ENCODE measurements around the gene AK9.

AK9 gene

DNA sequence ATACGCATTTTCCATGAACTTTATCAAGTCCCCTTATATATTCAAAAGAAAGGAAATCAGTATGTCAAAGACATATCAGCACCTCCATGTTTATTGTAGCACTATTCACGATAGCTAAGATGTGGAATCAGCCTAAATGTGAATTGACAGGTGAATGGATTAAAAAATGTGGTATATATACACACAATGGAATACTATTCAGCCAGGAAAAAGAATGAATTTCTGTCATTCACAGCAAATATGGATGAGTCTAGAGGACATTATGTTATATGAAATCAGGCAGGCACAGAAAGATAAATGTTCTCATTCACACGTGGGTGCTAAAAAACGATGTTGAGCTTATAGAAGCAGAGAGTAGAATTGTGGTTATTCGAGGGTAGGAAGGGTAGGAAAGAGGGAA lies 5.4 kb upstream of the AK9 start:
- ATAC-seq (ENCODE audit: insufficient read depth, low read depth), result no peak
- Histone ChIP-seq H3K9ac (ENCODE audit: low read depth, low read length) (no peak overlapping the region), H3K27ac (ENCODE audit: low read length) (no peak overlapping the region)

DNA sequence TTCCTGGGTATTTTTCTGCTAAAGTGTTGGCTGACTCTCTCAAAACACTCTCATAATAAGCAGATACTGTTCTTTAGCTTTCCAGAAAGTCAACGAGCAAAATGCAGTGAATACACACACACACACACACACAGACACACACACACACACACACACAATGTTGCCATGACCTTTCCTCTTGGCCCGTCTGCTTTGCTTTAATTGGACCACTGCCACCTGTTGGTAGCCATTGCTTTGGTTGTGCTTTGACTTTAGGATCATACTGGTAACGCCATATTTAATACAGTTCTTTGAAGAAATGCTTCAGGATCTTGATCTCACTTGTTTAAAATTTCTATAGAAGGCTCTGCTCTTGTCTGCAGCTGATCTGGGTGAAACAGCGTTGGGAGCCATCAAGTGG lies 4.5 kb upstream of the AK9 start:
- TF ChIP-seq, protein P1, sequence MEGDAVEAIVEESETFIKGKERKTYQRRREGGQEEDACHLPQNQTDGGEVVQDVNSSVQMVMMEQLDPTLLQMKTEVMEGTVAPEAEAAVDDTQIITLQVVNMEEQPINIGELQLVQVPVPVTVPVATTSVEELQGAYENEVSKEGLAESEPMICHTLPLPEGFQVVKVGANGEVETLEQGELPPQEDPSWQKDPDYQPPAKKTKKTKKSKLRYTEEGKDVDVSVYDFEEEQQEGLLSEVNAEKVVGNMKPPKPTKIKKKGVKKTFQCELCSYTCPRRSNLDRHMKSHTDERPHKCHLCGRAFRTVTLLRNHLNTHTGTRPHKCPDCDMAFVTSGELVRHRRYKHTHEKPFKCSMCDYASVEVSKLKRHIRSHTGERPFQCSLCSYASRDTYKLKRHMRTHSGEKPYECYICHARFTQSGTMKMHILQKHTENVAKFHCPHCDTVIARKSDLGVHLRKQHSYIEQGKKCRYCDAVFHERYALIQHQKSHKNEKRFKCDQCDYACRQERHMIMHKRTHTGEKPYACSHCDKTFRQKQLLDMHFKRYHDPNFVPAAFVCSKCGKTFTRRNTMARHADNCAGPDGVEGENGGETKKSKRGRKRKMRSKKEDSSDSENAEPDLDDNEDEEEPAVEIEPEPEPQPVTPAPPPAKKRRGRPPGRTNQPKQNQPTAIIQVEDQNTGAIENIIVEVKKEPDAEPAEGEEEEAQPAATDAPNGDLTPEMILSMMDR (IDR thresholded peaks at IDR 0.05; ENCODE audit: borderline replicate concordance, extremely low read depth, low read length, poor library complexity, severe bottlenecking), result peak; percentile 36
- no peak for TF ChIP-seq EZH2 (IDR thresholded peaks at IDR 0.05; ENCODE audit: borderline replicate concordance, low read depth, low read length, severe bottlenecking)
- no peak overlapping the region for H3K27ac ChIP-seq (ENCODE audit: low read length)
- H3K9ac ChIP-seq (ENCODE audit: low read depth, low read length), result no peak overlapping the region
- peak; percentile 13 for DNase-seq
- no peak overlapping the region for H3K4me2 ChIP-seq (ENCODE audit: insufficient read depth, low read length)
- H3K4me1 ChIP-seq (ENCODE audit: insufficient read depth, low read length), result peaks cover 15% of the 10 kb centered on the region; the same call in 1 of the 2 replicates
- no peaks in the 10 kb centered on the region for H4K20me1 ChIP-seq (ENCODE audit: insufficient read depth, low read length)
- H3K79me2 ChIP-seq (ENCODE audit: insufficient read depth, low read length), result no peaks in the 10 kb centered on the region
- no peaks in the 10 kb centered on the region for H3K36me3 ChIP-seq (ENCODE audit: insufficient read depth, low read length)
- no peaks in the 10 kb centered on the region for H3K27me3 ChIP-seq (ENCODE audit: insufficient read depth, low read length, poor library complexity)
- no peak for ATAC-seq (ENCODE audit: insufficient read depth, low read depth)
- H2AFZ ChIP-seq (ENCODE audit: low read depth, low read length), result no peak overlapping the region
- no peaks in the 10 kb centered on the region for H3K9me3 ChIP-seq (ENCODE audit: insufficient read depth, low read length, severe bottlenecking)
- H3K4me3 ChIP-seq (ENCODE audit: low read depth in 1 of 2, low read length in 2 of 2), result no peak overlapping the region

More for the DNA sequence above, 5.4 kb upstream of the AK9 start:
- peaks cover 15% of the 10 kb centered on the region; the same call in 1 of the 2 replicates for H3K4me1 ChIP-seq (ENCODE audit: insufficient read depth, low read length)
- H4K20me1 ChIP-seq (ENCODE audit: insufficient read depth, low read length), result no peaks in the 10 kb centered on the region
- H3K36me3 ChIP-seq (ENCODE audit: insufficient read depth, low read length), result no peaks in the 10 kb centered on the region
- no peaks in the 10 kb centered on the region for H3K79me2 ChIP-seq (ENCODE audit: insufficient read depth, low read length)
- H3K4me2 ChIP-seq (ENCODE audit: insufficient read depth, low read length), result no peak overlapping the region
- no peak overlapping the region for H2AFZ ChIP-seq (ENCODE audit: low read depth, low read length)
- H3K27me3 ChIP-seq (ENCODE audit: insufficient read depth, low read length, poor library complexity), result no peaks in the 10 kb centered on the region
- H3K9me3 ChIP-seq (ENCODE audit: insufficient read depth, low read length, severe bottlenecking), result no peaks in the 10 kb centered on the region
- H3K4me3 ChIP-seq (ENCODE audit: low read depth in 1 of 2, low read length in 2 of 2), result no peak overlapping the region
- no peak for TF ChIP-seq EZH2 (IDR thresholded peaks at IDR 0.05; ENCODE audit: borderline replicate concordance, low read depth, low read length, severe bottlenecking)
- TF ChIP-seq, protein P1 (IDR thresholded peaks at IDR 0.05; ENCODE audit: borderline replicate concordance, extremely low read depth, low read length, poor library complexity, severe bottlenecking), result no peak
- DNase-seq, result no peak

DNA sequence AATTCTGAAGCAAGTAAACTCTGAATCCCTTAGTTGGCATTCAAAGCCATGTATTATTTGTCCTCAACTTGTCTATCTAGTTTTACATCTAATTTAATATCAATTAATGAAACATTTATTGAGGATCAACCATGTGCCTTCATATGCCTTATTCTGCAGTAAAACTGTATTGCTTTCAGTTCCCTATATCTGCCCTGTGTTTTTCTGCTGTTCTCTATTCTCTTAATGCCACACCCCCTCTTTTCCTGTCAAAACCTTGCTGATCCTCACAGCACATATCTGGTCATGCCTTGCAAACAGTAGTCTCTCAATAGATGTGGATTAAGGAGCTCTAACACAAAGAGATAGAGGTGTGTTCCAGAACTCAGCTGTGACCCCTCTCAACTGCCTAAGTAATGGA lies 2.1 kb upstream of the AK9 start:
- H4K20me1 ChIP-seq (ENCODE audit: insufficient read depth, low read length), result no peaks in the 10 kb centered on the region
- no peak for DNase-seq
- peak overlapping the region; percentile 90; the same call in 1 of the 2 replicates for H3K4me2 ChIP-seq (ENCODE audit: insufficient read depth, low read length)
- H3K36me3 ChIP-seq (ENCODE audit: insufficient read depth, low read length), result no peaks in the 10 kb centered on the region
- H3K4me3 ChIP-seq (ENCODE audit: low read depth in 1 of 2, low read length in 2 of 2), result no peak overlapping the region
- H3K4me1 ChIP-seq (ENCODE audit: insufficient read depth, low read length), result peaks cover 28% of the 10 kb centered on the region
- no peak overlapping the region for H2AFZ ChIP-seq (ENCODE audit: low read depth, low read length)
- ATAC-seq (ENCODE audit: insufficient read depth, low read depth), result no peak
- no peaks in the 10 kb centered on the region for H3K79me2 ChIP-seq (ENCODE audit: insufficient read depth, low read length)
- TF ChIP-seq EZH2 (IDR thresholded peaks at IDR 0.05; ENCODE audit: borderline replicate concordance, low read depth, low read length, severe bottlenecking), result no peak
- TF ChIP-seq, protein P1 (IDR thresholded peaks at IDR 0.05; ENCODE audit: borderline replicate concordance, extremely low read depth, low read length, poor library complexity, severe bottlenecking), result no peak
- no peaks in the 10 kb centered on the region for H3K9me3 ChIP-seq (ENCODE audit: insufficient read depth, low read length, severe bottlenecking)
- H3K27ac ChIP-seq (ENCODE audit: low read length), result no peak overlapping the region
- H3K9ac ChIP-seq (ENCODE audit: low read depth, low read length), result no peak overlapping the region
- no peaks in the 10 kb centered on the region for H3K27me3 ChIP-seq (ENCODE audit: insufficient read depth, low read length, poor library complexity)

DNA sequence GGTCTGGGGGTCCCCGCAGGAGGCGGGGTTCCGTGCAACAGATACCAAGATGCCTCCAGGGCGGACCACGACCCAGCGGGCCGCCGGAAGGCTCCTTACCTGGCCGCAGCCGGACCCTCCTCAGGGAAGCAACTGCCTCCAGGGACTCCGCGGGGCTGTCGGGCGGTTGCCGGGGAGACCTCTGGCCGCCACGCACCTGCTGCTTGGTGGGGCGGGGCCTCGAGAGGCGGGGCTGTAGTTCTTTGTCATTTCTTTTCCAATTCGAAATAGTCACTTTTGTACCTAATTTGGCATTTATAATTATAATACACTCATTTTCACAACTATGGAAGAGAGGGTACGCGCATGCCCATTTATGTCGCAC lies 647 bp downstream of the AK9 start:
- H3K79me2 ChIP-seq (ENCODE audit: insufficient read depth, low read length), result no peaks in the 10 kb centered on the region
- H3K4me3 ChIP-seq (ENCODE audit: low read depth in 1 of 2, low read length in 2 of 2), result peak overlapping the region; percentile 63 to 83
- peak overlapping the region; percentile 78 for H3K27ac ChIP-seq (ENCODE audit: low read length)
- H4K20me1 ChIP-seq (ENCODE audit: insufficient read depth, low read length), result no peaks in the 10 kb centered on the region
- peaks cover 28% of the 10 kb centered on the region for H3K4me1 ChIP-seq (ENCODE audit: insufficient read depth, low read length)
- no peaks in the 10 kb centered on the region for H3K27me3 ChIP-seq (ENCODE audit: insufficient read depth, low read length, poor library complexity)
- ATAC-seq (ENCODE audit: insufficient read depth, low read depth) (peak; percentile 47), DNase-seq (peak; percentile 65)
- H3K9ac ChIP-seq (ENCODE audit: low read depth, low read length), result peak overlapping the region; percentile 68
- TF ChIP-seq EZH2 (IDR thresholded peaks at IDR 0.05; ENCODE audit: borderline replicate concordance, low read depth, low read length, severe bottlenecking), result no peak
- TF ChIP-seq, protein P1 (IDR thresholded peaks at IDR 0.05; ENCODE audit: borderline replicate concordance, extremely low read depth, low read length, poor library complexity, severe bottlenecking), result no peak
- no peaks in the 10 kb centered on the region for H3K36me3 ChIP-seq (ENCODE audit: insufficient read depth, low read length)
- H2AFZ ChIP-seq (ENCODE audit: low read depth, low read length), result peak overlapping the region; percentile 96
- H3K9me3 ChIP-seq (ENCODE audit: insufficient read depth, low read length, severe bottlenecking), result no peaks in the 10 kb centered on the region
- H3K4me2 ChIP-seq (ENCODE audit: insufficient read depth, low read length), result peak overlapping the region; percentile 90

All from DND-41 (cell line).